Suprapubic skin (tissue), 3 donors: ENCODE results near the gene MFSD6.

Source experiments
- EP300 ChIP-seq: sonication (generic); formaldehyde crosslinking; IDR thresholded peaks from one replicate; pipeline ENCODE4 v1.6.1; 2017; ENCODE audit warnings: antibody characterized with exemption
- POLR2A ChIP-seq, 2 donors: fragments of 450-650 bp; IDR thresholded peaks; one replicate each; pipeline ENCODE4 v1.6.1; 2017; ENCODE audit warnings: antibody characterized with exemption in 2 of 2, mild to moderate bottlenecking in 2 of 2, moderate library complexity in 2 of 2
- TF ChIP-seq, protein P1 (sequence below), 2 donors: fragments of 200-600 bp in 1 of 2; fragments of 450-650 bp in 1 of 2; sonication (generic) in 1 of 2; IDR thresholded peaks; one replicate each; pipeline ENCODE4 v1.5.1; 2016 to 2019; ENCODE audit warnings: antibody characterized with exemption in 2 of 2, mild to moderate bottlenecking in 1 of 2, moderate library complexity in 1 of 2

DNA sequence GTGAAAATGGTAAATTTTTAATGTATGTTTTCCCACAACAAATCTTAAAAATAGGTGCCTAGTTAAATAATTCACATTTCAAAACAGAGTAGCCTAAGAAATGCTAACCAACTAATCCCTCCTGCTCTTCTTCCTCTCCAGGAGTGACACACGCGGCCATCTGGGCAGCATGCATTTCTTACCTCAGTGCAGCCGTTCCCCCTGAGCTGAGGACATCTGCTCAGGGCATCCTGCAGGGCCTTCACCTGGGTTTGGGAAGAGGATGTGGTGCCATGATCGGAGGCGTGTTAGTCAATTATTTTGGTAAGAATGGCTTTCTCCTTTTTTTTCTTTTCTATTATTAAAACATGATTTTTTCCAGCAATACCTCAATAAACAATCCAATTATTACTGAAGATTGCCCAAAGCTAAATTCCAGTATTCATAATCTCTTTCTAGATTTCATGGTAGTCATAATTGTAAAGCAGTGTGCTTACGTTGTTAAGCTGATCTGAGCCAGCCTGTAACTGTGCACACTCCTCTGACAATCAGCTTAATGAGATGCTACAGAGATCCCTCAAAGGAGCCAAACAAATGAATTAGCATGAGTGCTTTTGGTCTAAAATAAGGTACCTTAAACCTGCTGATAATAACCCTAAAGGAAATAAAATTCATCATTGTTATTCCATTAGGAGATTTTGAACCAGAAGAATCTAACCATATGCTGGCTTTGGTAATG, 80.5 kb downstream of the MFSD6 start:
- TF ChIP-seq, protein P1, sequence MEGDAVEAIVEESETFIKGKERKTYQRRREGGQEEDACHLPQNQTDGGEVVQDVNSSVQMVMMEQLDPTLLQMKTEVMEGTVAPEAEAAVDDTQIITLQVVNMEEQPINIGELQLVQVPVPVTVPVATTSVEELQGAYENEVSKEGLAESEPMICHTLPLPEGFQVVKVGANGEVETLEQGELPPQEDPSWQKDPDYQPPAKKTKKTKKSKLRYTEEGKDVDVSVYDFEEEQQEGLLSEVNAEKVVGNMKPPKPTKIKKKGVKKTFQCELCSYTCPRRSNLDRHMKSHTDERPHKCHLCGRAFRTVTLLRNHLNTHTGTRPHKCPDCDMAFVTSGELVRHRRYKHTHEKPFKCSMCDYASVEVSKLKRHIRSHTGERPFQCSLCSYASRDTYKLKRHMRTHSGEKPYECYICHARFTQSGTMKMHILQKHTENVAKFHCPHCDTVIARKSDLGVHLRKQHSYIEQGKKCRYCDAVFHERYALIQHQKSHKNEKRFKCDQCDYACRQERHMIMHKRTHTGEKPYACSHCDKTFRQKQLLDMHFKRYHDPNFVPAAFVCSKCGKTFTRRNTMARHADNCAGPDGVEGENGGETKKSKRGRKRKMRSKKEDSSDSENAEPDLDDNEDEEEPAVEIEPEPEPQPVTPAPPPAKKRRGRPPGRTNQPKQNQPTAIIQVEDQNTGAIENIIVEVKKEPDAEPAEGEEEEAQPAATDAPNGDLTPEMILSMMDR (IDR thresholded peaks at IDR 0.05), result no peak
- TF ChIP-seq POLR2A (IDR thresholded peaks at IDR 0.05) (no peak), EP300 (no peak)
